Measurements from ENCODE around the gene STX3. TPM values are rescaled to one million over a fixed set of nuclear protein-coding genes. Genes with fewer than 3 reads are reported as not detected.

The STX3 gene
- total RNA-seq, 1 donor from 2014 or later = 8.4 TPM

- no peak overlapping the region for H3K27ac ChIP-seq (replicated peaks)
- DNase-seq = no peak
- H3K9me3 ChIP-seq (replicated peaks) = no peaks in the 10 kb centered on the region
- no peak overlapping the region for H3K4me3 ChIP-seq
- H3K36me3 ChIP-seq = peaks cover 46% of the 10 kb centered on the region
- TF ChIP-seq CTCF (IDR thresholded peaks at IDR 0.05; ENCODE audit: borderline replicate concordance) = no peak
- H3K4me1 ChIP-seq = peaks cover 23% of the 10 kb centered on the region
- intact Hi-C loops (cut with micrococcal nuclease) = no loop called here
- H3K27me3 ChIP-seq (ENCODE audit: low read depth) = no peaks in the 10 kb centered on the region
Observed at GRCh38 chr11:59807047-59807610, 52.0 kb downstream of the STX3 start.

DNA sequence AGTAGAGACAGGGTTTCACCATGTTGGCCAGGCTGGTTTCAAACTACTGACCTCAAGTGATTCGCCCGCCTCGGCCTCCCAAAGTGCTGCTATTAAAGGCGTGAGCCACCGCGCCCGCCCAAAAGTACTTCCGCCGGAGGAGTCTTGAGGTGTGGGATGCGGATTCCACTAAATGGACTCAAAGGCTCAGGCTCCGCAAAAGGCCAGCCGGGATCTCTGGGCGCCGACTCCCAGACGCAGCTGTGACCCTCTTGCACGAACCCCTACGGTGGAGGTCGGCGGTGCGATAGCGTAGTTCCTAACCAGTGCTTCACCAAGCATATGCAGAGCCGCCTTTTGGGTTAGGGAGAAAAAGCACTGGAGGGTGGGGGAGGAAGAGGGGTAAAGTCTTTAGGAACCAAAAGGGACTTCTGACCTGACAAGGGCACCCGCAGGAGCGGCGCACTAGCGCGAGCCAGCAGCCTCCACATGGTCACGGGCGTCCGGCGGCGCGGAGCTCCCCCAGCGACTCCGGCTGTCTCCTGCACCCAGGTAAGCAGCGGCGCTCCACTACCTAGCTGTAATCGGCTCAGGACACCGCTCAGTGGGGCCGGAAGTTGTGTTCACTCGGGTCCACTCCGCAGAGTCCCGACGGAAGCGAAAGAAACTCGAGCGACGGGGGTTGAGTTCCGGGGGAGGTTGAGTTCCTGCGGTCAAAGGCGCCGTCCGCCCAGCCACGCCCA, 55.2 kb downstream of the STX3 start, which contains the start of gene MRPL16:
Gene MRPL16 (minus strand): TSS at position 590 of the 722 bp plus-strand sequence. CDS start 120 bp downstream, at position 470.
- peak; percentile 85 for DNase-seq
- Histone ChIP-seq H3K4me1 (peaks cover 19% of the 10 kb centered on the region), H3K27me3 (ENCODE audit: low read depth) (no peaks in the 10 kb centered on the region), H3K27ac (replicated peaks) (peak within 1 kb of the TSS; percentile 91), H3K4me3 (peak within 1 kb of the TSS; percentile 91), H3K36me3 (peaks cover 31% of the 10 kb centered on the region), H3K9me3 (replicated peaks) (no peaks in the 10 kb centered on the region)
- intact Hi-C loops (cut with micrococcal nuclease) = no loop called here
- TF ChIP-seq CTCF (IDR thresholded peaks at IDR 0.05; ENCODE audit: borderline replicate concordance) = no peak

DNA sequence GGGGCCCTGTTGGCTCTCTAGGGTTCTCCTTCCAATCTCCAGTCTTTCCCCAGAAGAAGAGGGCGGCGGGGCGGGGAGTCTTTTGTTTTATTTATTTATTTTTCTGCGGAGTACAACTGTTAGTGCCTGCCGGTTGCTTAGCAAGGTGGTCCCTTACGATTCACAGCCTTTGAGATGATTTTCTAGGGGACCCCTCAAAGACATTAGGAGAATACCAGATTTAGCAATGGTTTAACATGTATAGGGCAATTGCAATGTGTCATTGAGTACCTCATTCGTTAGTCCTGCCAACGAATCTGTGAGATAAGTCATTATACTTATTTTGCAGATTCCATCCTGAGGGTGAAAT, 55.7 kb downstream of the STX3 start:
- H3K27ac ChIP-seq (replicated peaks) = peak overlapping the region; percentile 91
- TF ChIP-seq CTCF (IDR thresholded peaks at IDR 0.05; ENCODE audit: borderline replicate concordance) = no peak
- peak overlapping the region; percentile 91 for H3K4me3 ChIP-seq
- H3K9me3 ChIP-seq (replicated peaks) = no peaks in the 10 kb centered on the region
- H3K4me1 ChIP-seq = peaks cover 19% of the 10 kb centered on the region
- intact Hi-C loops (cut with micrococcal nuclease) = no loop called here
- no peak for DNase-seq
- no peaks in the 10 kb centered on the region for H3K27me3 ChIP-seq (ENCODE audit: low read depth)
- peaks cover 30% of the 10 kb centered on the region for H3K36me3 ChIP-seq

GRCh38 chr11:59812220-59812619, 57.0 kb downstream of the STX3 start:
- intact Hi-C loops (cut with micrococcal nuclease) = no loop called here
- Histone ChIP-seq H3K4me1 (peaks cover 19% of the 10 kb centered on the region), H3K27me3 (ENCODE audit: low read depth) (no peaks in the 10 kb centered on the region), H3K27ac (replicated peaks) (no peak overlapping the region), H3K4me3 (no peak overlapping the region), H3K9me3 (replicated peaks) (no peaks in the 10 kb centered on the region), H3K36me3 (peaks cover 17% of the 10 kb centered on the region)
- no peak for DNase-seq
- no peak for TF ChIP-seq CTCF (IDR thresholded peaks at IDR 0.05; ENCODE audit: borderline replicate concordance)

DNA sequence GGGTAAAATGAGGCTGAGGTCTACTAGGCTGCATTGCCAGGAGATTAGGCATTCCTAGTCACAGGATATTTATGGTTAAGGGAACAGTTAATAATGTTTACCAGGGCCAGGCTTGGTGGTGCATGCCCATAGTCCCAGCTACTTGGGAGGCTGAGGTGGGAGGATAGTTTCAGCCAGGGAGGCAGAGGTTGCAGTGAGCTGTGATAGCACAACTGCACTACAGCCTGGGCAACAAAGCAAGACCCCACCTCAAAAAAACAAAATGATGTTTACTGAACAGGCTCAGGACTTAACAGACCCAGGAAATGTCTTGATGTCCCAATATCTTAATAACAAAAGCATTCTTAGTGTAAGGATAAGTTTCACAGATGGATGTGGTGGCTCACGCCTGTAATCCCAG, 58.2 kb downstream of the STX3 start:
- TF ChIP-seq CTCF (IDR thresholded peaks at IDR 0.05; ENCODE audit: borderline replicate concordance) = no peak
- no peak for DNase-seq
- no peak overlapping the region for H3K27ac ChIP-seq (replicated peaks)
- H3K36me3 ChIP-seq = peaks cover 10% of the 10 kb centered on the region
- no peaks in the 10 kb centered on the region for H3K27me3 ChIP-seq (ENCODE audit: low read depth)
- intact Hi-C loops (cut with micrococcal nuclease) = no loop called here
- no peak overlapping the region for H3K4me3 ChIP-seq
- peaks cover 19% of the 10 kb centered on the region for H3K4me1 ChIP-seq
- H3K9me3 ChIP-seq (replicated peaks) = no peaks in the 10 kb centered on the region

All from left ventricle myocardium inferior (tissue), 1 donor.